Smooth muscle cell (in vitro differentiated cells): ENCODE data around the gene CARD11. TPM values are rescaled to one million over a fixed set of nuclear protein-coding genes. Genes with fewer than 3 reads are reported as not detected.
"Not testable (repeated sequence)": the region's sequence is repeated elsewhere in the genome, so short reads cannot be mapped to it uniquely, and the experiment has no call there.

Experiments used
- DNase-seq: peaks from one replicate; lab custom pipeline; 2025; ENCODE audit not compliant: unreplicated experiment; lab: John Stamatoyannopoulos, UW
- H2AFZ ChIP-seq: fragments of 200-600 bp; sonication (generic); 2 replicates; pipeline ENCODE4 v1.6.0; 2016; ENCODE audit warnings: antibody characterized with exemption, low read depth, mild to moderate bottlenecking
- H3F3A ChIP-seq: fragments of 200-600 bp; sonication (generic); 2 replicates; pipeline ENCODE4 v1.6.0; 2017; ENCODE audit warnings: antibody characterized with exemption, low read depth
- H3K27ac ChIP-seq: fragments of 200-600 bp; sonication (generic); 2 replicates; pipeline ENCODE4 v1.5.1; 2016; ENCODE audit warnings: low read depth, mild to moderate bottlenecking
- H3K27me3 ChIP-seq: fragments of 200-600 bp; sonication (generic); 2 replicates; pipeline ENCODE4 v1.6.1; 2016; ENCODE audit warnings: low read depth, mild to moderate bottlenecking
- H3K36me3 ChIP-seq: fragments of 200-600 bp; sonication (generic); 2 replicates; pipeline ENCODE4 v1.5.1; 2016; ENCODE audit warnings: low read depth
- H3K4me1 ChIP-seq: fragments of 200-600 bp; sonication (generic); 2 replicates; pipeline ENCODE4 v1.5.1; 2016; ENCODE audit warnings: low read depth
- H3K4me2 ChIP-seq: fragments of 200-600 bp; sonication (generic); 2 replicates; pipeline ENCODE4 v1.6.0; 2016; ENCODE audit warnings: mild to moderate bottlenecking
- H3K4me3 ChIP-seq: fragments of 200-600 bp; sonication (generic); 2 replicates; pipeline ENCODE4 v1.5.1; 2016; ENCODE audit warnings: mild to moderate bottlenecking
- H3K79me2 ChIP-seq: fragments of 200-600 bp; sonication (generic); 2 replicates; pipeline ENCODE4 v1.6.0; 2016; ENCODE audit warnings: low read depth, mild to moderate bottlenecking
- H3K9ac ChIP-seq: fragments of 200-600 bp; sonication (generic); 2 replicates; pipeline ENCODE4 v1.6.0; 2016; ENCODE audit warnings: low read depth
- H3K9me3 ChIP-seq: fragments of 200-600 bp; sonication (generic); replicated peaks from 2 replicates; pipeline ENCODE4 v1.5.1; 2016; ENCODE audit warnings: low read depth
- H4K20me1 ChIP-seq: fragments of 200-600 bp; sonication (generic); 2 replicates; pipeline ENCODE4 v1.6.0; 2016; ENCODE audit warnings: low read depth
- CTCF ChIP-seq: fragments of 200-600 bp; sonication (generic); IDR thresholded peaks from 2 replicates; pipeline ENCODE4 v1.5.1; 2017; ENCODE audit warnings: borderline replicate concordance, mild to moderate bottlenecking, antibody characterized with exemption; ENCODE audit not compliant: insufficient read depth, poor library complexity, severe bottlenecking
- WGBS: methylation state at CpG from one replicate; pipeline ENCODE4 v1.1.7; 2016; ENCODE audit warnings: low lambda C conversion rate; 5-methylcytosine and 5-hydroxymethylcytosine counted together
- polyA plus RNA-seq: library from polyadenylated mRNA; unstranded; fragments of >200 nt; fragmentation: Nextera tagmentation; extraction: Ambion mirVana; gene quantifications from 2 replicates; pipeline ENCODE4 v1.2.1, GENCODE V29; 2016
- total RNA-seq: library from RNA; depleted of rRNA; stranded (reverse); fragments of >200 nt; gene quantifications from 2 replicates; pipeline ENCODE4 v1.2.3, GENCODE V29; 2014

CARD11 gene
- total and polyA plus RNA-seq, 2 experiments from 2014 or later: 1.3 to 2.4 TPM

GRCh38 chr7:2922866-2923265 lies 120.8 kb downstream of the CARD11 start:
- no peak overlapping the region for H3K9ac ChIP-seq
- 91% methylated on average over 15 of the region's 15 CpGs for WGBS
- no peak overlapping the region for H3K4me3 ChIP-seq
- no peak overlapping the region for H2AFZ ChIP-seq
- no peak overlapping the region for H3K4me2 ChIP-seq
- no peak overlapping the region for H3K27ac ChIP-seq
- H4K20me1 ChIP-seq: no peaks in the 10 kb centered on the region
- H3K79me2 ChIP-seq: no peaks in the 10 kb centered on the region
- no peaks in the 10 kb centered on the region for H3K9me3 ChIP-seq
- no peak for TF ChIP-seq CTCF
- peaks cover 6% of the 10 kb centered on the region for H3K4me1 ChIP-seq
- no peaks in the 10 kb centered on the region for H3F3A ChIP-seq
- H3K36me3 ChIP-seq: no peaks in the 10 kb centered on the region
- H3K27me3 ChIP-seq: no peaks in the 10 kb centered on the region
- DNase-seq: no peak

GRCh38 chr7:2922348-2922691 lies 121.3 kb downstream of the CARD11 start:
- H2AFZ ChIP-seq: no peak overlapping the region
- H3F3A ChIP-seq: no peaks in the 10 kb centered on the region
- DNase-seq: no peak
- H4K20me1 ChIP-seq: no peaks in the 10 kb centered on the region
- no peak for TF ChIP-seq CTCF
- peaks cover 6% of the 10 kb centered on the region for H3K4me1 ChIP-seq
- no peak overlapping the region for H3K4me3 ChIP-seq
- no peaks in the 10 kb centered on the region for H3K9me3 ChIP-seq
- no peak overlapping the region for H3K27ac ChIP-seq
- no peaks in the 10 kb centered on the region for H3K36me3 ChIP-seq
- no peaks in the 10 kb centered on the region for H3K27me3 ChIP-seq
- H3K4me2 ChIP-seq: no peak overlapping the region
- no peaks in the 10 kb centered on the region for H3K79me2 ChIP-seq
- WGBS: 94% methylated on average over 19 of the region's 19 CpGs
- no peak overlapping the region for H3K9ac ChIP-seq

- Histone ChIP-seq H3K4me3 (no peak overlapping the region), H4K20me1 (no peaks in the 10 kb centered on the region), H3K9ac (no peak overlapping the region), H3K27me3 (no peaks in the 10 kb centered on the region), H2AFZ (no peak overlapping the region), H3K4me2 (no peak overlapping the region), H3K79me2 (no peaks in the 10 kb centered on the region), H3K9me3 (no peaks in the 10 kb centered on the region), H3F3A (no peaks in the 10 kb centered on the region), H3K36me3 (no peaks in the 10 kb centered on the region), H3K27ac (no peak overlapping the region), H3K4me1 (peaks cover 6% of the 10 kb centered on the region)
- DNase-seq: no peak
- peak; percentile 14 for TF ChIP-seq CTCF
- WGBS: 75% methylated on average over 13 of the region's 13 CpGs
Observed at GRCh38 chr7:2921653-2922347, 121.9 kb downstream of the CARD11 start.

GRCh38 chr7:2920956-2921652 lies 122.6 kb downstream of the CARD11 start:
- no peak overlapping the region for H3K27ac ChIP-seq
- 87% methylated on average over 17 of the region's 17 CpGs for WGBS
- no peak for DNase-seq
- no peaks in the 10 kb centered on the region for H4K20me1 ChIP-seq
- H2AFZ ChIP-seq: no peak overlapping the region
- H3K4me2 ChIP-seq: no peak overlapping the region
- no peaks in the 10 kb centered on the region for H3K9me3 ChIP-seq
- H3K4me3 ChIP-seq: no peak overlapping the region
- H3K9ac ChIP-seq: no peak overlapping the region
- H3K4me1 ChIP-seq: peaks cover 6% of the 10 kb centered on the region
- no peak for TF ChIP-seq CTCF
- H3K27me3 ChIP-seq: no peaks in the 10 kb centered on the region
- no peaks in the 10 kb centered on the region for H3F3A ChIP-seq
- H3K79me2 ChIP-seq: no peaks in the 10 kb centered on the region
- no peaks in the 10 kb centered on the region for H3K36me3 ChIP-seq

- H3K36me3 ChIP-seq, H3K27me3 ChIP-seq, H3F3A ChIP-seq, DNase-seq, H3K4me1 ChIP-seq, H3K27ac ChIP-seq, H3K9ac ChIP-seq, H4K20me1 ChIP-seq, H3K4me3 ChIP-seq, H2AFZ ChIP-seq, H3K79me2 ChIP-seq, H3K9me3 ChIP-seq, H3K4me2 ChIP-seq: not testable (repeated sequence)
- 97% methylated on average over 2 of the region's 2 CpGs for WGBS
Observed at GRCh38 chr7:2920480-2920879, 123.2 kb downstream of the CARD11 start.
